Esophagus squamous epithelium (tissue), 4 donors: Measurements from ENCODE around the gene CYP4Z1.

Experiments used
- POLR2A ChIP-seq, 4 donors: fragments of 450-650 bp; IDR thresholded peaks; one replicate each; pipeline ENCODE4 v1.6.1; 2017; ENCODE audit warnings: antibody characterized with exemption in 4 of 4, mild to moderate bottlenecking in 4 of 4, moderate library complexity in 3 of 4
- TF ChIP-seq, protein P1 (sequence below), 6 experiments: fragments of 450-650 bp in 4 of 6; fragments of 200-600 bp in 2 of 6; sonication (generic) in 2 of 6; IDR thresholded peaks; one replicate each; pipeline ENCODE4 v1.5.1; 2016 to 2019; ENCODE audit warnings: antibody characterized with exemption in 6 of 6, mild to moderate bottlenecking in 4 of 6, moderate library complexity in 4 of 6

DNA sequence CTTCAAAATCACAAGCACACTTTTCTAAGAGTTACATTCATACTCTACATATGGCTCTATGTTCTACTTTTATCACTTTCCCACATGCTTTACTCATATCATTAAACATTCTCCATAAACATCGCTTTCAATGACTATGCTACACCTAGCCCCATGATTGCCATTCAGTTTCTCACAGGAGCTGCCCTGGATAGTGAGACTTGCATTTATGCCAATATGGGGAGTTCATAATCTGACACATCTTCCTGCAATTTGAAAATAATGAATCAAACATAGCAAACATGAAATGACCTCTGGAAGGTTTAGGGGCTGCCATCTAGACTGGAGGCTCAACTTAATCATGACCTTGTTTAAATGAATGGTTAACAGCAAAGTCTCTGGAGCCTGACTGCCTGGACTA lies 61.2 kb downstream of the CYP4Z1 start:
- TF ChIP-seq POLR2A (IDR thresholded peaks at IDR 0.05), result no peak
- TF ChIP-seq, protein P1, sequence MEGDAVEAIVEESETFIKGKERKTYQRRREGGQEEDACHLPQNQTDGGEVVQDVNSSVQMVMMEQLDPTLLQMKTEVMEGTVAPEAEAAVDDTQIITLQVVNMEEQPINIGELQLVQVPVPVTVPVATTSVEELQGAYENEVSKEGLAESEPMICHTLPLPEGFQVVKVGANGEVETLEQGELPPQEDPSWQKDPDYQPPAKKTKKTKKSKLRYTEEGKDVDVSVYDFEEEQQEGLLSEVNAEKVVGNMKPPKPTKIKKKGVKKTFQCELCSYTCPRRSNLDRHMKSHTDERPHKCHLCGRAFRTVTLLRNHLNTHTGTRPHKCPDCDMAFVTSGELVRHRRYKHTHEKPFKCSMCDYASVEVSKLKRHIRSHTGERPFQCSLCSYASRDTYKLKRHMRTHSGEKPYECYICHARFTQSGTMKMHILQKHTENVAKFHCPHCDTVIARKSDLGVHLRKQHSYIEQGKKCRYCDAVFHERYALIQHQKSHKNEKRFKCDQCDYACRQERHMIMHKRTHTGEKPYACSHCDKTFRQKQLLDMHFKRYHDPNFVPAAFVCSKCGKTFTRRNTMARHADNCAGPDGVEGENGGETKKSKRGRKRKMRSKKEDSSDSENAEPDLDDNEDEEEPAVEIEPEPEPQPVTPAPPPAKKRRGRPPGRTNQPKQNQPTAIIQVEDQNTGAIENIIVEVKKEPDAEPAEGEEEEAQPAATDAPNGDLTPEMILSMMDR (IDR thresholded peaks at IDR 0.05), result no peak
